A673 (cell line): ENCODE measurements around the gene FHIP1B.

ENCODE experiments used
- CTCF ChIP-seq: fragments of 300-800, 200-600 bp; sonication (generic); conservative IDR thresholded peaks from 2 replicates; pipeline ENCODE4 v1.5.1; 2017; ENCODE audit warnings: low read depth, mild to moderate bottlenecking, antibody characterized with exemption, low read length, moderate library complexity, mixed read lengths
- EZH2 ChIP-seq: fragments of 200-600 bp; sonication (generic); IDR thresholded peaks from 2 replicates; pipeline ENCODE4 v1.6.1; 2017; ENCODE audit warnings: borderline replicate concordance, low read depth, mild to moderate bottlenecking, mixed read lengths, antibody characterized with exemption, low read length; ENCODE audit not compliant: poor library complexity, severe bottlenecking

- TF ChIP-seq CTCF, result no peak
- no peak for TF ChIP-seq EZH2
Measured at GRCh38 chr11:6240781-6241180, 6.3 kb upstream of the FHIP1B start.
